Thymus (tissue), 11 donors: Measurements from ENCODE around the gene EFR3B. TPM values are rescaled to one million over a fixed set of nuclear protein-coding genes. Genes with fewer than 3 reads are reported as not detected.
A peak's percentile ranks its signal among the peaks of the same experiment; 100 is the strongest.
"Not testable (repeated sequence)": the region's sequence is repeated elsewhere in the genome, so short reads cannot be mapped to it uniquely, and the experiment has no call there.

ENCODE experiments used
- DNase-seq, 9 donors: peaks; one replicate each; pipeline ENCODE4 v3.0.0-alpha.2; 2013; ENCODE audit warnings: low spot score in 9 of 9, low read depth in 6 of 9, missing footprints in 1 of 9
- H3K27ac ChIP-seq, 2 donors: one replicate each; pipeline ENCODE4 v1.5.1; 2013; ENCODE audit warnings: control low read depth in 1 of 2, low read depth in 1 of 2, low read length in 1 of 2, mild to moderate bottlenecking in 1 of 2, moderate library complexity in 1 of 2
- H3K27me3 ChIP-seq, 2 donors: one replicate each; pipeline ENCODE4 v1.5.1; 2013; ENCODE audit warnings: low read length in 1 of 2; ENCODE audit not compliant: control insufficient read depth in 2 of 2, insufficient read depth in 1 of 2
- H3K36me3 ChIP-seq, 2 donors: one replicate each; pipeline ENCODE4 v1.5.1; 2013; ENCODE audit warnings: low read length in 1 of 2, mild to moderate bottlenecking in 1 of 2, moderate library complexity in 1 of 2; ENCODE audit not compliant: control insufficient read depth in 2 of 2, insufficient read depth in 2 of 2
- H3K4me1 ChIP-seq, 2 donors: one replicate each; pipeline ENCODE4 v1.5.1; 2013; ENCODE audit warnings: low read length in 2 of 2; ENCODE audit not compliant: control insufficient read depth in 2 of 2, insufficient read depth in 2 of 2
- H3K4me3 ChIP-seq, 2 donors: one replicate each; pipeline ENCODE4 v1.5.1; 2013; ENCODE audit warnings: low read length in 2 of 2, control low read depth in 1 of 2, mild to moderate bottlenecking in 1 of 2
- H3K9me3 ChIP-seq, 2 donors: one replicate each; pipeline ENCODE4 v1.5.1; 2013; ENCODE audit warnings: low read length in 1 of 2, mild to moderate bottlenecking in 1 of 2; ENCODE audit not compliant: control insufficient read depth in 2 of 2, insufficient read depth in 1 of 2
- WGBS: extraction: QIAGEN DNeasy Blood & Tissue Kit; methylation state at CpG from one replicate; pipeline ENCODE4 v1.1.7; 2013; 5-methylcytosine and 5-hydroxymethylcytosine counted together
- polyA plus RNA-seq: library from polyadenylated mRNA; stranded (reverse); fragments of 200-250 nt; gene quantifications from one replicate; pipeline ENCODE4 v1.2.3, GENCODE V29; 2013
- total RNA-seq: library from RNA; stranded (reverse); fragments of 120-200 nt; gene quantifications from one replicate; pipeline ENCODE4 v1.2.4, GENCODE V29; 2013
- donor health status: healthy.

The EFR3B gene
- total and polyA plus RNA-seq, 2 donors, result 0.18 to 0.33 TPM

- Histone ChIP-seq H3K4me1 (no peaks in the 10 kb centered on the region), H3K36me3 (no peaks in the 10 kb centered on the region), H3K27ac (no peak overlapping the region), H3K27me3 (no peaks in the 10 kb centered on the region), H3K9me3 (no peaks in the 10 kb centered on the region), H3K4me3 (no peak overlapping the region)
- WGBS, result 97% methylated on average over 3 of the region's 3 CpGs
- no peak for DNase-seq
Measured at GRCh38 chr2:25122367-25122766, 80.5 kb downstream of the EFR3B start.

- Histone ChIP-seq H3K27ac (no peak overlapping the region), H3K4me1 (no peaks in the 10 kb centered on the region)
- no peak for DNase-seq
Measured at GRCh38 chr2:25123682-25124081, 81.8 kb downstream of the EFR3B start.

GRCh38 chr2:25125189-25125588, 83.3 kb downstream of the EFR3B start:
- no peak for DNase-seq

More at GRCh38 chr2:25123682-25124081, 81.8 kb downstream of the EFR3B start:
- no peaks in the 10 kb centered on the region for H3K27me3 ChIP-seq
- 77% methylated on average over 5 of the region's 5 CpGs for WGBS
- no peak overlapping the region for H3K4me3 ChIP-seq
- H3K9me3 ChIP-seq, result no peaks in the 10 kb centered on the region
- no peaks in the 10 kb centered on the region for H3K36me3 ChIP-seq

DNA sequence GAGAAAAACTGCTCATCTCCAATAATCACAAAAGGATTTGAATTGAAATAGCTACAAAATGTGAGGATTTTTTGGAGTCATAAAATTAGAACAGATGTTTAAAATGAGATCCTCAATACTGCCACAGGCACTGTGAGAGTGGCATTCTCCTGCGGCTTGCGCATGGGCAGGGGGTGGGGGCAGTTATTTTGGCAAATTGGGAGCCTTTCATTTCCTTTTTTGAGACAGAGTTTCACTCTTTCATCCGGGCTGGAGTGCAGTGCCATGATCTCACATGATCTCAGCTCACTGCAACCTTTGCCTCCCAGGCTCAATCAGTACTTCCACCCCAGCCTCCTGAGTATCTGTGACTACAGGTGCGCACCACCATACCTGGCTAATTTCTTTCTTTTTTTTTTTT, 84.1 kb downstream of the EFR3B start:
- Histone ChIP-seq H3K36me3 (no peaks in the 10 kb centered on the region), H3K4me3 (no peak overlapping the region), H3K4me1 (peaks cover 0 to 4% of the 10 kb centered on the region in 2 donors), H3K27me3 (peaks cover 13 to 17% of the 10 kb centered on the region in 2 donors), H3K9me3 (peaks cover 0 to 3% of the 10 kb centered on the region in 2 donors), H3K27ac (no peak overlapping the region)
- WGBS, result 93% methylated on average over 4 of the region's 4 CpGs
- DNase-seq, result no peak

More at GRCh38 chr2:25125189-25125588, 83.3 kb downstream of the EFR3B start:
- Histone ChIP-seq H3K27ac (no peak overlapping the region), H3K9me3 (peaks cover 0 to 2% of the 10 kb centered on the region in 2 donors), H3K27me3 (peaks cover 5 to 10% of the 10 kb centered on the region in 2 donors), H3K36me3 (no peaks in the 10 kb centered on the region), H3K4me3 (no peak overlapping the region), H3K4me1 (peaks cover 0 to 4% of the 10 kb centered on the region in 2 donors)
- WGBS, result 96% methylated on average over 7 of the region's 7 CpGs

- H3K4me3 ChIP-seq, H3K27ac ChIP-seq, H3K4me1 ChIP-seq, DNase-seq, H3K9me3 ChIP-seq, H3K36me3 ChIP-seq: not testable (repeated sequence)
- WGBS, result 96% methylated on average over 3 of the region's 3 CpGs
- peaks cover 24 to 28% of the 10 kb centered on the region in 2 donors for H3K27me3 ChIP-seq
Measured at GRCh38 chr2:25127071-25127470, 85.2 kb downstream of the EFR3B start.

- WGBS, result 97% methylated on average over 5 of the region's 5 CpGs
- H3K36me3 ChIP-seq, result no peaks in the 10 kb centered on the region
- H3K27me3 ChIP-seq, result peaks cover 29 to 34% of the 10 kb centered on the region in 2 donors
- H3K4me1 ChIP-seq, result peaks cover 0 to 11% of the 10 kb centered on the region in 2 donors
- DNase-seq, result no peak
- no peak overlapping the region for H3K27ac ChIP-seq
- H3K9me3 ChIP-seq, result peaks cover 0 to 8% of the 10 kb centered on the region in 2 donors
- H3K4me3 ChIP-seq, result no peak overlapping the region
Measured at GRCh38 chr2:25127646-25128045, 85.8 kb downstream of the EFR3B start.

- WGBS, result 96% methylated on average over 15 of the region's 15 CpGs
- H3K4me3 ChIP-seq, result no peak overlapping the region
- no peaks in the 10 kb centered on the region for H3K36me3 ChIP-seq
- peaks cover 0 to 8% of the 10 kb centered on the region in 2 donors for H3K9me3 ChIP-seq
- DNase-seq, result no peak
- peaks cover 41 to 57% of the 10 kb centered on the region in 2 donors for H3K27me3 ChIP-seq
- peaks cover 0 to 11% of the 10 kb centered on the region in 2 donors for H3K4me1 ChIP-seq
- H3K27ac ChIP-seq, result no peak overlapping the region
Measured at GRCh38 chr2:25129901-25130520, 88.1 kb downstream of the EFR3B start.

DNA sequence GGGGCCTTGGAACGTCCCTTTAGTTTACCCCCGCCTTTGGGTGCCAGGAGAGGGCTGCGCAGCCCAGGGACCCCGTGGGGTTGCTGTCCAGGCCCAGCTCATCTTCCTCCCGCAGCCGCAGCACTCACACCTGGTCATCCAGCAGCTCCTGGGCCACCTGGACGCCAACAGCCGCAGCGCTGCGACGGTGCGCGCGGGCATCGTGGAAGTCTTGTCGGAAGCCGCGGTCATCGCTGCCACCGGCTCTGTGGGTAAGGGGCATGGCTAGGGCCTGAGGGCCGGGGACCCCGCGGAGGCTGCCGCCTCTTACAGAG, 89.3 kb downstream of the EFR3B start:
- H3K27me3 ChIP-seq, result peaks cover 41 to 64% of the 10 kb centered on the region in 2 donors
- no peak overlapping the region for H3K27ac ChIP-seq
- WGBS, result 56% methylated on average over 24 of the region's 24 CpGs
- H3K4me3 ChIP-seq, result no peak overlapping the region
- peaks cover 0 to 8% of the 10 kb centered on the region in 2 donors for H3K9me3 ChIP-seq
- no peak for DNase-seq
- H3K36me3 ChIP-seq, result no peaks in the 10 kb centered on the region
- peaks cover 0 to 11% of the 10 kb centered on the region in 2 donors for H3K4me1 ChIP-seq

- DNase-seq, result no peak
- H3K27me3 ChIP-seq, result peaks cover 41 to 68% of the 10 kb centered on the region in 2 donors
- no peaks in the 10 kb centered on the region for H3K36me3 ChIP-seq
- H3K4me3 ChIP-seq, result peak overlapping the region in 1 of 2 donors; percentile 23
- H3K9me3 ChIP-seq, result peaks cover 0 to 8% of the 10 kb centered on the region in 2 donors
- no peak overlapping the region for H3K27ac ChIP-seq
- peaks cover 0 to 11% of the 10 kb centered on the region in 2 donors for H3K4me1 ChIP-seq
- 8% methylated on average over 53 of the region's 53 CpGs for WGBS
Measured at GRCh38 chr2:25131567-25132298, 89.9 kb downstream of the EFR3B start.
